ENCODE measurements around the gene CLCNKA.
"Not testable (repeated sequence)": the region's sequence is repeated elsewhere in the genome, so short reads cannot be mapped to it uniquely, and the experiment has no call there.

CLCNKA gene

DNA sequence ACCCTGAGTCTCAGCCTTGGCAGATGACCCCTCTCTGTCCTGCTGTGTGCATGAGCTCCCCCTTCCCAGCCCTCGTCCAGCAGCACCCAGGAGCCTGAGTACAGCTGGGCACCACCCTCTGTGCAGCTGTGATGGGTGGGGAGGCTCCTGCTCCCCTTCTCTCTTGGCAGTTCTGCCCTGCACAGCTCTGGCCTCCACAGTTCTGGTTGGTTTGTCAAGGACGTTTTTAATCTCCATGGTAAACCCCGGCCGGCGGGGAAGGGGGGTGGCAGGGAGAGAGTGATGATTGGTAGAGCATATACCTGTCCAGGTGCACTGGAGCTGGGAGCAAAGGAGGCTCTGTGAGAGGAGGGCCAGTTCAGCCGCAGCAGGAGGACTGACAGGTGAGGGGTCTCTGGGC, at the start of gene CLCNKA:
TSS of gene CLCNKA (plus strand) at position 356 of the 400 bp plus-strand sequence. CDS start 584 bp downstream, outside the sequence.
- DNase-seq (ENCODE audit: low read depth in 2 of 2), result no peak

DNA sequence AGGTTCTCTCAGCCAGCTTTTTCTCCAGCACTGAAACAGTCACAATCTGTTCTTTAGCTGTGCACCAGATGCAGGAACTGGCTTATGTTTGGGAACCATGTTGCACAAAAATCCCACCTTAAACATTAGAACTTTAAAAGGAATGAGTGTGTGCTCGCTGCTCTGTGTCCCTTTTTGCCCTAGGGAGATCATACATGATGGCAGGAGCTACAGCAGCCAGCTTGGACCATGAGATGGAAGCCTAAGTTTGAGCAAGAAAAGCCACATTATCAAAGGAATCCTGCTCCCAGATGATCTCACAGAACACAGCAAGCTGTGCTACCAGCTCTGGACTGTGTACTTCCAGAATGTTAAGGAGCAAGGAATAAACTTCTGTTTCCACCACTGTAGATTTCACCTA, 49.4 kb upstream of the CLCNKA start:
- no peak for DNase-seq (ENCODE audit: low read depth in 2 of 2)

DNA sequence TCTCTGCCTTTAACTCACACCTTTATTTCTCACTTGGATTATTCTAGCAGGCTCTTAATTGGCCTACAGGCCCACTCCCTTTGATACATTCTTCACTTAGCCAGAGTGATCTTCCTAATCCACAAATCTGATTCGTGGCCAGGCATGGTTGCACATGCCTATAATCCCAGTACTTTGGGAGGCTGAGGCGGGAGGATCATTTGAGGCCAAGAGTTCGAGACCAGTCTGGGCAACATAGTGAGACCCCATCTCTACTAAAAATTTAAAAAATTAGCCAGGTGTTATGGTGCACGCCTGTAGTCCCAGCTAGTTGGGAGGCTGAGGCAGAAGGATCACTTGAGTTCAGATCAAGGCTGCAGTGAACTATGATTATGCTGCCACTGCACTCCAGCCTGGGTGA, 48.1 kb upstream of the CLCNKA start:
- DNase-seq (ENCODE audit: low read depth in 2 of 2), result no peak

DNA sequence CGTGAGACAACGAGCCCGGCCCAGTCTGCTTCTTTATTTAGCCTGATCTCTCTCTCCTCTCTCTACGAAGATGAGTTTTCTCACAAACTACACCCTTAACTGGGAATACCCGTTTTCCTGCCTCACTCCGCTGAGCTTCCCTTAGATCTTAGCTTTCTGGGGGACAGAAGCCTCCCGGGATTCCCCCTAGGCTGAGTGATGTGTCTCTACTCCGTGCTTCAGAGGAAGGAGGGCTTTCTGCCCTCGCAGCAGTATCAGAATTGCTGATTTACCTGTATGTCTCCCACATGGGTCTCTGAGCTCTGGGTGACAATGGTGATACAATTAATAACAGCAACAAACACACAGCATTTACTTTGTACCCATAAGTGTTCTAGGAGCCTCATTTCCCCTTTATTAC, 47.0 kb upstream of the CLCNKA start:
- no peak for DNase-seq (ENCODE audit: low read depth in 2 of 2)

DNA sequence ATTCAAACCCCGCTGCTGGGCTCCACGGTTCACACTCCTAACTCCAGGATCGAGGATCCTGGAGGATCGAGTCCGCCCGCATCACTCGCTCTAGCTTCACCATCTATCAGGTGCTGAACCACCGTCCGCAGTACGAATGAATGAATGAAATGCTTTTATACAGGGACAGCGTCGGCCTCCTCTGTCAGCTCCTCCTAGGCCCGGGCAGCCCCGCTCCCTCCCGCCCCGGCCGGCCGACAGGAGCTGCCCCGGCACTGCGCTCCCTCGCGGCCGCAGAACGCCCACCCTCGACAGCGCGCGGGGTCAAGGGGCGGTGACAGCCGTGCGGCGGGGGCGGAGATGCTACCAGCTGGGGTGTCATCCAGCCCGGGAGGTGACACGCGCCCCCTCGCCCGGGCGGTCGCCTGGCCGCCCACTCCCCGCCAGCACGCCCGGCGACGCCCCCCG, 46.5 kb upstream of the CLCNKA start:
- peak; percentile 81 to 82 for DNase-seq (ENCODE audit: low read depth in 2 of 2)

DNA sequence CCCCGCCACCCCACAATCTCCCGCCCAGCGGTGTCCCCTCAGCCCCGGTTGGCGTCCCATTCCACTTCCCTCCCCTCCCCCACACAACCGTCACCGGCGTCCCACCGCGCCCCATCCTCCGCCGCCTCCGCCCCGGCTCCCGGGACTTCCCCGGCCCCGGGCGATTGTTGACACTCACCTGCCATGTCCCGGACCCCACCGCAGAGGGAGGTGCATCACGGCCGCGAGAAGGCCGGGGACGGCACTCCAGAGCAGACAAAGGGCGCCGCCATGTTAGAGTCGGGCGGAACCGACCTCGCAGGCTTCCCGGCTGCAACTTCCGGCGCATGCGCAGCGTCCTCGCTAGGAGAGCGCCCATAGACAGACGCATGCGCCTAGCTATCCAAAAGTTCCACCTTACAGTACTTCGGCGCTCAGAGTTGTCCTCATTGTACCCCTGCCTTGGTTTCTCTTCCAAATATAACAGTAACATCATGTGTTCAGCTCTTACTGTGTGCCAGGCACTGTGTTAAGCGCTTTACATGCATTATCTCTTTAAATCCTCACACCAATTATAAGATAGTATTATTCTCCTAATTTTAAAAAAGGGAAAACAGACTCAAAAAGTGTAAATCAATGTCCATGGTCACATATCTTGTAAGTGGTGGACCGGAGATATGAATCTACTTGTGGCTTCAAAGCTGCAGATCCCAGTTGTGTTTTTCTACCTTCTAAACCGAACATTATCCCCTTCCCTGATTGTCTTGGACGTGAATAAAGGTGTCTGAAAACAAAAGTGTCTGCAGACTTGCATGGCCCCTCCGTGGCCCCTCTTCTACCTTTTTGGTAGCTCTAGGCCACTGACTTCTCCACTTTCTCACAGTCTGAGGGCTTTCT, 45.8 kb upstream of the CLCNKA start, which contains the start of gene ZBTB17:
TSS of gene ZBTB17 (minus strand) at position 297 of the 876 bp plus-strand sequence. CDS start 27,606 bp downstream, outside the sequence.
- peak; percentile 92 to 93 for DNase-seq (ENCODE audit: low read depth in 2 of 2)

DNA sequence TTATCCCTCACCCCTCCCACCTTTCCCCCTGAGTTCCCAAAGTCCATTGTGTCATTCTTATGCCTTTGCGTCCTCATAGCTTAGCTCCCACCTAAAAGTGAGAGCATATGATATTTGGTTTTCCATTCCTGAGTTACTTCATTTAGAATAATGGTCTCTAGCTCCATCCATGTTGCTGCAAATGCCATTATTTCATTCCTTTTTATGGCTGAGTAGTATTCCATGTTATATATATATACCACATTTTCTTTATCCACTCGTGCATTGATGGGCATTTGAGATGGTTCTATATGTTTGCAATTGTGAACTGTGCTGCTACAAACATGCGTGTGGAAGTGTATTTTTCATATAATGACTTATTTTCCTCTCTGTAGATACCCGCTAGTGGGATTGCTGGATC, 43.9 kb upstream of the CLCNKA start:
- not testable (repeated sequence) for DNase-seq (ENCODE audit: low read depth in 2 of 2)

DNA sequence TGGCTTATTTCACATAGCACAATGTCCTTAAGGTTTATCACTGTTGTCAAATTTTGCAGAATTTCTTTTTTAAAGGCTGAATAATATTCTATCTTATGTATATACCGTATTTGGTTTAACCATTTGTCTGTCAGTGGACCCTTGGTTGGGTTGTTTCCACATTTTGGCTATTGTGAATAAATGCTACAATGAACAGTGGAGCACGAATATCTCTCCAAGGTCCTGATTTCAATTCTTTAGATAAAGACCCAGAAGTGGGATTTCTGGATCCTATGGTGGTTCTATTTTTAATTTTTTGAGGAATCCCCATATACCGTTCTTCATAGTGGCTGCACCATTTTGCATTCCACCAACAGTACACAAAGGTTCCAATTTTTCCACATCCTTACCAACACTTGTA, 40.2 kb upstream of the CLCNKA start:
- no peak for DNase-seq (ENCODE audit: low read depth in 2 of 2)

DNA sequence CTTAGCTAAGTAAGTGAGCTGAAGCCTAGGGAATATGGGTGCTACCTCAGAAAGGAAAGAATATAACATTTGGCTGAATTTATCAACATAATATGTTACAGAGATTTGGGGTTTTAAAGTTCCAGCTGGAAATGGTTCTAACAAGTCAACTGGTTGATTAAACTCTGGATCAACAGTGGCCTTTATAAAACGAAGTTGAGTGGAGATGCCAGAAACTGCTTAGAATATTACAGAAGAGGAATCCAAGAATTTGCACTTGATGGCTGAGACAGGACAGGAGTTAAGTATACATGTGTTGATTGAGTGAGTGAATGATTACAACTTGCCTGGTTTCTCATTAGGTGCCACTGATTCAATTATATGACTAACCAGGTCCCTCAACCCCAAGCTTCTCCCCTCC, 38.6 kb upstream of the CLCNKA start:
- DNase-seq (ENCODE audit: low read depth in 2 of 2), result no peak

DNA sequence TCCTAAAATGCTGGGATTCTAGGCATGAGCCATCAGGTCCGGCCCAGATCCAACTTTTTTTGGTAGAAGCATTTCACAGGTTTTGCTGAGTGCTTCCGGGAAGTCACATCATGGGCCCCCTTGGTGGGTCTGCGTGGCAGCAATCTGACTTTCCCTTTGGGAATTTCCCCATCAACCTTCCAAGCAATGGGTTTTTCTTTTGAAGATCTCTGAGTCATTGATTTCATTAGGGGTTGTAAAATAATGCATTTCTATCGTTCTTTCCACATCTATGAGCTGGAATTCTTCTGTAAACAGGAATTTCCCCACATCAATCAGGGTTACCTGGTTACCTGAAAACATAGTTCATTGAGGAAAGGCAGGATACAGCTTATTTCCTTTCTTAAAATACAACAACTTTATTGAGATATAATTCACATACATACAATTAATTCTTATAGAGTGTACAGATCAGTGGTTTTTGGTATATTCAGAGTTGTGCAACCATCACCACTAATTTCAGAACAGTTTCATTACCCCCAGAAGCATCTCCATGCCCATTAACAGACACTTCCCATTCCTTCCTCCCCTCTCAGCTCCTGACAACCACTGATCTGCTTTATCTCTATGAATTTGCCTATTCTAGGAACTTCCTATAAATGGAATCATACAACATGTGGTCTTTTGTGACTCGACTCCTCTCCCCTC, 36.1 kb upstream of the CLCNKA start:
- DNase-seq (ENCODE audit: low read depth in 2 of 2), result no peak

DNA sequence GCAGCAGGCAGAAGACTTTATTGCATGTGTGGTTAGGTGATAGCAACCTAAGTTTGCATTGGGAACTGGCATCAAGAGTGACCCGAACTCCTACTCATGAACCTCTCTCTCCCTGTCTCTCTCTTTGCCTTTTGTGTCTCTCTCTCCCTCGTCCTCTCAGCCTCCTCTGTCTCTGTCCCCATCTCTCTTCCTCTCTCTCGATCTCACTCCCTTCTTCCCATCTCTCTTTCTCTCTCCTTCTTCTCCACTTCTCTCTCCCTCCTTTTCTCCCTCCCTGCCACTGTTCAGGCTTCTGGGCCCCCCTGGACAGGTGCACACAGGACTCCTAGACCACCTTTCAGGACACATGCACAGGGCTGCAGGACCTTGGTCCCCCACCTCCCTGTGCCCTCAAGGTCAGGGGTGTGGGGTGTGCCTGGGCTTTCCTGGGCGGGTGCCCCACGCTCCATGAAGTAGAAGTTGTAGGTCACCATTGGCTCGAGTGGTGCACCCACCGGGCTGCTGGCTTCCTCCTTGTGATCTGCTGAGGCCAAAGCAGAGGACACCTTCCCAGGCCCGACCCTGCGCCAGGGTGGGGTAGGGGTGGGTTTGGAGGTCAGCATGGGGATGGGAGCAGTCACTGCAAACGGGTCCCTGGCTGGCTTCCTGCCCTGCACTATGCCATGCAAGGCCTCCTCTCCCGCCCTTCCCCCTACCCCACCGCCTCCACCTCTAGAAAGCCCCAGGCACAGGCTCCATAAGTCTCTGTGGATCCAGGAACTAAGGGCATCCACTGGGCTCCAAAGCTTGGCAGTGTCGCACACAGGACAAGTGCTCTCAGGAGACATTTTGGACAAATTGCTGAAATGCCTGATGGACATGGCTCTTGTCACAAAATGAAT, 32.7 kb upstream of the CLCNKA start:
- DNase-seq (ENCODE audit: low read depth in 2 of 2), result no peak

DNA sequence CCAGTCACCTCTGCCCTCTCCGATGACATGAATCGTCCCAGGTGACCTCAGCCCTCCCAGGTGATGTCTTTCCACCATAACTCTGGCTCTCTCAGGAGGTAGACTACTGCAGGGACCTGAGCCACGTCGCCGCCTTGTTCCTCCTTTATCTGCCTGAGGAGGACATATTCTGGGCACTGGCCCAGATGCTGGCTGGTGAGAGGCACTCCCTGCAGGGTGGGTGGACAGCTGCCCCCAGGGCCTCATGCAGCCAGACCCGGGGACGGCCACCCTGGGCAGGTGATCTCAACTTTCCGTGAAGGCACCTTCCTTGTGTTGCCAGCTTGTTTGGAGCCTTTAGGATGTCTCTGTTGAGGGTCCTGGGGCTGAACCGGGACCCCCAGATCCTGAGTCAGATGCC, 32.1 kb upstream of the CLCNKA start:
- no peak for DNase-seq (ENCODE audit: low read depth in 2 of 2)

DNA sequence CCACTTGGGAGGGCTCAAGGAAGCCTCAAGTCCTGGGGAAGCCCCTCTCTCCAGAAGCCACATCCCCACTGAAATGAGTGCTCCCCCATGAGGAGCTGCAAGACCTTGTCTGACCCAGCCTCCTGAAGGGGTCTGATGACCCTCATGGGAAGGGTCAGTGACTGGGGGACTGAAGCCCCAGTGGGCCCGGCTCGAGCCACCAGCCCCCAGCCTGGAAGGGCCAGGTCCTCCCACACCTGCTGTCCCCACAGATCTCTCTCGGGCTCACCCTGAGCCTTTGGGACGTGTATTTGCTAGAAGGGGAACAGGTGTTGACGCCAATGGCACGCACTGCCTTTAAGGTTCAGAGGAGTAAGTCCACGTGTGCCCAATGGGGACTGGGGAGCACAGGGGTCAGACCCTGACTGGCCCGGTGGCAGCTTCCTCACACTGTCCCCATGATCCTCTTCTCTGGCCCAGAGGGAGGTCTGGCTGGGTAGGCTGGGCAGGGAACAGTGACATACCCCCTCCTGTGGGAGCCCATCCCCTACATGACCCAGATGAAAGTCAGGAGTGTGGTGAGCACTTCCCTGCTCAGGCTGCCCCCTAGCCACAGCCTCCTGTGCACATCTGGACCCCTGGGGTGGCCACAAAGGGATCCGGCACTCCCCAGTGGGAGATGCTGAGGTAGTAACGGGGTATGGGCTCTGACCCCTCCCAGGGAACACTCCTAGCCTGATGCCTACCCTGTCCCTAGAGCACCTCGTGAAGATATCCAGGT, 30.2 kb upstream of the CLCNKA start:
- no peak for DNase-seq (ENCODE audit: low read depth in 2 of 2)

DNA sequence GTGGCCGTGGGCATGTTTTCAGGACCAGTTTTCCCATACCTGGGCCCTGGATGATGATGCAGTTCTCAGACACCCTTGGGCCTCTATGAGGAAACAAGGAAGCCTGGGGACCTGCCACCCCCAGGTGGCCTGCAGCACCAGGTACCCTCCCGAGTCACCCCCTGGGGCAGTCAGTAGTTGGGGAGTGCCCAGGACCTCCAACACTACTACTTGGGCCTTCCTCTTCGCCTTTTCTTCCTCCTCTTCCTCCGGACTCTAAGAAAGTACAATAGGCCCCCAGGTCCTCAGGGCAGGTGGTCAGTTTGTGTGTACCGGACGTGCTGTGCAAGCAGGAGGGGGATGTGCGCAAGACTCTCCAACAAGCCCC, 29.7 kb upstream of the CLCNKA start:
- DNase-seq (ENCODE audit: low read depth in 2 of 2), result no peak

DNA sequence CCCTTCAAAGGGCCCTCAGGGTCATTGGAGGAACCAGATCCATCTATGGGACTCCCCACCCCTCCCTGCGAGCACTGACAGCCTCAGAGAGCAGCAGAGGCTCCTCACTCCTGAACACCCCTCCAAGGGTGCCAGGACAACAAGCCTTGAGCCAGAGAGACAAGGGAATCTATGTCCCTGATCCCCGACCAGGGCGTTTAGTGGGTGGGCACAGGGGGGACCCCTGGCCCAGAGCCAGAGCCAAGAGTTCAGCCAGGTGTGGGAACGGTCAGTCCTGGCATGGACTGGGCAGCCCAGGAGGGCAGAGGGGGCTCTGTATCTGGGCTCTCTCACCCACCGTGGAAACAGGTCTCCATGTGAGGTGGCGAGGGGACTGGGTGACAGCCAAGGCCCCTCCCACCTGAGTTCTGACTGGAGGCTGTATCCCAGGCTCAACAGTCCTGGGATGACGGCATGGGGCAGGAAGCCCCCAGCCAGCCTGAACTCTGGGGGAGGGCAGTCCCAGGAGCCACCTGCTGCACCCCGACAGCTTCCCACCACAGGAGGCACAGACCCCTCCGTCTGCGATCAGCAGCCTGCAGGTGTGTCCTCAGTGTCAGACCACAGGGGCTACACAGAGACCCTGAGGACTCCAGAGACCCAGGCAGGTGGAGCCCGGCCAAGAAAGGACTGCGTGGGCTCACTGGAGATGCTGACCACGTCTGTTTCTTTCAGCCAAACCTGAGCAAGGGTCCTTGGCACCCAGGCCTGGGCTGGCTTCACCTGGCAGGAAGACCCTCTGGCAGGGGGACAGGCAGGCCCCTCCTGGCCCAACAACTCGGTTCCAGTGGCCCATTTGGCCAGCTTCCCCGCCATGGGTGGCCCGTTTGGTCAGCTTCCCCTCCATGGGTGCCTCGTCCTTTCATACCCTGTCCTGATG, 29.0 kb upstream of the CLCNKA start:
- no peak for DNase-seq (ENCODE audit: low read depth in 2 of 2)

DNA sequence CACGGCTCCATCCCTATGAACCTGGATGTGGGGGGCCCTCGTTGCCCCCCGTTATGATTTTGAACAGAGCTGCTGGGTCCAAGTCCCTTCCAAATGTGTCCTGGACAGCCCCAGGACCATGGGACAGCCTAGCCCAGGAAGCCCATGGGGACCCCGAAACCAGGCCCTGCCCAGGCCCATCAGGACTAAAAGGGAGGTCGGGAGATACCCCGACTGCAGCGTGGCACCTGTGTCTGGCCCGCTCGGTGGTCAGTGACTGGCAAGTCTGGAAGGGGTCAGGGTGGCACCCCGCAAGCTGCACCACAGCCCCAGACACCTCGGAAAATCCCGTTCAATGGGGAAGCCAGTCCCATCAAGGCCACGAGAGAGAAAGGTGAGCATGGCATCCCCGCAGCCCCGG, 28.2 kb upstream of the CLCNKA start:
- no peak for DNase-seq (ENCODE audit: low read depth in 2 of 2)

DNA sequence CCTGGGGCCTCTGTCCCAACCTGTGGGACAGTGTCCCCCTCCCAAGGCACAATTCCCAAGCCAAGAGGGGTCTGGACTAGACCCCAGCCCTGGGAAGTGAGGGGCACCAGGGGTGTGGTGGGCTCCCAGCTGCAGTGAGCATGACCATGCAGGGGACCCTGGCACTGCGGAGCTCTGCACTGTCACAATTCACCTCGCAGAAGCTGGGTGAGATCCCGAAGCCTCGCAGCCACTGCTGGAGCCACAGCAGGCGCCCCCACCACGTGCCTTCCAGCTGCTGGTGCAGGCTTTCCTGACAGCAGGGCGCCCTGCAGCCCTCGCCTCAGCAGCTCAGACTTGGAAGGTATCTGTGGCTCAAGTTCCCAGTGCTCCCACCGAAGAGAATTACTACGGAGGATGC, 27.8 kb upstream of the CLCNKA start:
- no peak for DNase-seq (ENCODE audit: low read depth in 2 of 2)

DNA sequence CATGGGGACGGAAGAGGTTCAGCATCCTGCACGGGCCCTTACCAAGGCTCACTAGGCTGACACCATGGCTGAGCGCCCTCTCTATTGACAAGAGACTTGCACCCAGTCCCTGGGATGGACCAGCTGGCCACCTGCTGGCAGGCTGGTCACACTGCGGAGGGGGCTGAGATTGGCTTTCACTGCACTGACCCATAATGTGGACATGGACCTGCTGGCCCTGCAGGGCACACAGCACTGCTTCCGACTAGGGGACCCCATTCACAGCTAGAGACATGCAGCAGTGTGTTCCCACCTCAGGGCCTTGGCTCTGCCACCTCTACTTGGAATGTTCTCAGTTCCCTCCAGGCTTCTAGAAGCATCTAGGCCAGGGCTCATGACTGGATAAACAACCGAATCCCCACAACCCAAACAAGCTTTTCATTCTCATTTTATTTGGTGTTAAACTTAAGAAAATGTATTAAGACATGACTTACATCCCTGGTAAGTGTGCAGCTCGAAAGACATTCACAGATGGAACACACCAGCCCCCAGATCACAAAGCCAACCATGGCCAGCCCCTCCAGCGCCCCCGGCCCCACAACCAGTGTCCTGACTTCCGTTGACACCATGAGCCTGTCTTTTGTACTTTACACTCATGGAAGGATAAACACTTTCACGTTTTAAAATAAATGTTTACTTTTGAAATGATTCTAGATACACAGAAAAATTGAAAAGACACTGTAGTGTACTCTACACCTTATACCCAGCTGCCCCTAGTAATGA, 27.1 kb upstream of the CLCNKA start:
- DNase-seq (ENCODE audit: low read depth in 2 of 2), result peak; percentile 40 to 45

DNA sequence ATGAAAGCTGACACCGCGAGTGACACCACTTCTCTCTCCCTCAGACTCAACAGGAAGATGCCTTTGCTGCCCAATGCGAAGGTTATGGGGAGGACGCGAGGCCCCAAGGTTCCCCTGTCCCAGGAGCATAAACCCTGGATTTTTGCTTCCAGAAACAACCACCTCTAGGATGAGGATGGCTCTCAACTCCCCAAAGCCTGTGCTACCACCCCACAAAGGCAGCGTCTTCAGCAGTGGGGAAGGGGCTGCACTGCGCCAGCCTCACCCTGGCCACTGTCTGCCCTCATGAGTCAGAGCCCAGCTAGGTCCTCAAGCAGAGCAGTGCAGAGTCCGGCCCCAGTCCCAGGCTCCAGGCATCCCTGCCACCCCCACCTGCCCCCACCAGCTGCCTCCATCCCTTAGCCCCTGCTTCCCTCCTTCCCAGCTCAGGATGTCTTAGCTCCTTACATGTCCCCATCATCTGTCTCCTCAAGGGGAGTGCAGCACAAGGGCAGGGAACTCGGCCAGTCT, 24.7 kb upstream of the CLCNKA start:
- DNase-seq (ENCODE audit: low read depth in 2 of 2), result no peak
